Pancreas (tissue), 10 donors: Measurements from ENCODE around the gene WASL. TPM values are rescaled to one million over a fixed set of nuclear protein-coding genes. Genes with fewer than 3 reads are reported as not detected.
A peak's percentile ranks its signal among the peaks of the same experiment; 100 is the strongest.

Experiments used
- ATAC-seq, 4 donors: fragments of 200-7000 bp; cut with Tn5 transposase; one replicate each; pipeline versions ENCODE4 v1.8.0 to v1.9.1; 2020; ENCODE audit warnings: mild to moderate bottlenecking in 4 of 4, moderate library complexity in 4 of 4
- DNase-seq, 6 donors: peaks; one replicate each; pipeline ENCODE4 v3.0.0-alpha.2; 2020
- FAIRE-seq: peaks from 2 replicates; lab custom pipeline; 2012; peaks lifted over from hg19 to GRCh38; lab: Jason Lieb, UNC
- H3K27ac ChIP-seq, 4 donors: fragments of 200-600 bp; sonication (generic); 1 replicate in 3 of 4; 2 replicates in 1 of 4; pipeline versions ENCODE4 v1.5.0 to v1.8.0; 2020
- H3K27me3 ChIP-seq, 4 donors: fragments of 200-600 bp; one replicate each; pipeline ENCODE4 v1.8.0; 2021
- H3K36me3 ChIP-seq, 3 donors: fragments of 200-600 bp; sonication (generic) in 1 of 3; one replicate each; pipeline versions ENCODE4 v1.5.0 to v1.8.0; 2020 to 2021
- H3K4me1 ChIP-seq, 3 donors: fragments of 200-600 bp; one replicate each; pipeline ENCODE4 v1.8.0; 2021
- H3K4me3 ChIP-seq, 4 donors: fragments of 200-600 bp; sonication (generic) in 2 of 4; one replicate each; pipeline versions ENCODE4 v1.5.0 to v1.8.0; 2020 to 2021
- H3K9me3 ChIP-seq, 4 donors: fragments of 200-600 bp; one replicate each; pipeline ENCODE4 v1.8.0; 2021
- WGBS, 2 donors: extraction: QIAGEN DNeasy Blood & Tissue Kit; methylation state at CpG; one replicate each; pipeline ENCODE4 v1.1.7; 2013; 5-methylcytosine and 5-hydroxymethylcytosine counted together
- intact Hi-C, 3 donors: fragments of 100-400 bp; cut with DNase I; formaldehyde crosslinking; loops; one replicate each; pipeline versions ENCODE4 v1.11.1 to v1.14.2; 2022
- polyA plus RNA-seq, 2 donors: library from polyadenylated mRNA; stranded (reverse); fragments of 200-250 nt; gene quantifications; one replicate each; pipeline ENCODE4 v1.2.3, GENCODE V29; 2013
- total RNA-seq, 6 donors: library from RNA; stranded (reverse); fragmentation: NEBNext Ultra II Directional in 4 of 6; extraction: Animal tissue kit (Norgen Biotek cat#: 25700) in 4 of 6; gene quantifications; one replicate each; pipeline versions ENCODE4 v1.2.1 to v1.2.4, GENCODE V29; 2021 to 2023
- TF ChIP-seq, protein P1 (sequence below), 4 donors: fragments of 200-600 bp; sonication (generic) in 3 of 4; IDR thresholded peaks; one replicate each; pipeline versions ENCODE4 v1.5.0 to v1.8.0; 2021; ENCODE audit warnings: antibody characterized with exemption in 4 of 4
- donor health status: healthy with polysubstance abuse.
- donor health status: DM: no; HTN: no; CAD: no; lungs with moderate emphysema.
- donor health status: DM: no; HTN: no; CAD: no.
- donor health status: control.
- donor health status: control.
- donor health status: Bipolar disorder and iron deficiency.
- donor health status: DM: yes; HTN: yes; CAD: no.
- donor health status: DM: no; HTN: no; CAD: no.
- donor health status: DM: no; HTN: no; CAD: no.
- donor health status: DM: yes; HTN: yes; CAD: no.

Gene WASL
- total and polyA plus RNA-seq, 8 donors, result 8.2 to 27.3 (median 16.0) TPM

DNA sequence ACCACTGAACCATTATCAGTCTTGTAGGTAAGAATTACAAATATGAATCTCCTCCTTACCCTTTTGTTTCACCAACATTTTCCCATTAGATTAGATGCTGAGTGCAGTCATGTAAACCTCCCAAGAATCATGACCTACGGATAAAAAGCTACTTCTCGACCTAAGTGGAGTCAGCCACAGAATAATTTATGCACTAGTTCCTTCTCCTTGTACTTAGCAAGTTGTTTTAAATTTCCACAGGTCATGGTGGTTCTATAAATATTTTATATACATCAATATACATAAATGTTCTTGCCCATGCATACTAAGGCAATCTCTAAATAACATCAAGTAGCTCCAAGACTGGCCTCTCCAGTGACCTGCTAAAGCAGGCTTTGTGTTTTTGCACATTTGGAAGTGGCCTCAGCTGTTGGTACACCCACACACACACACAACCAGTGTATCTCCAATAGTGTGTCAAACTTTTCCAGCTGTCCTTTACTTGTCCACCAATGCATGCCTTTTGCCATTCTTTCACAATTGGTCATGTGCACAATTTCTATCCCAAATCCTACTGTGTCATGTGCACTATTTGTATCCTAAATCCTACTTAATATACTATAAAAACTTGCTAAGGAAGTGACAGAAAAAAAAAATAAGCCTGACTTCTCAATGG lies 71.6 kb downstream of the WASL start:
- TF ChIP-seq, protein P1, sequence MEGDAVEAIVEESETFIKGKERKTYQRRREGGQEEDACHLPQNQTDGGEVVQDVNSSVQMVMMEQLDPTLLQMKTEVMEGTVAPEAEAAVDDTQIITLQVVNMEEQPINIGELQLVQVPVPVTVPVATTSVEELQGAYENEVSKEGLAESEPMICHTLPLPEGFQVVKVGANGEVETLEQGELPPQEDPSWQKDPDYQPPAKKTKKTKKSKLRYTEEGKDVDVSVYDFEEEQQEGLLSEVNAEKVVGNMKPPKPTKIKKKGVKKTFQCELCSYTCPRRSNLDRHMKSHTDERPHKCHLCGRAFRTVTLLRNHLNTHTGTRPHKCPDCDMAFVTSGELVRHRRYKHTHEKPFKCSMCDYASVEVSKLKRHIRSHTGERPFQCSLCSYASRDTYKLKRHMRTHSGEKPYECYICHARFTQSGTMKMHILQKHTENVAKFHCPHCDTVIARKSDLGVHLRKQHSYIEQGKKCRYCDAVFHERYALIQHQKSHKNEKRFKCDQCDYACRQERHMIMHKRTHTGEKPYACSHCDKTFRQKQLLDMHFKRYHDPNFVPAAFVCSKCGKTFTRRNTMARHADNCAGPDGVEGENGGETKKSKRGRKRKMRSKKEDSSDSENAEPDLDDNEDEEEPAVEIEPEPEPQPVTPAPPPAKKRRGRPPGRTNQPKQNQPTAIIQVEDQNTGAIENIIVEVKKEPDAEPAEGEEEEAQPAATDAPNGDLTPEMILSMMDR (IDR thresholded peaks at IDR 0.05), result no peak
- Histone ChIP-seq H3K4me1 (peaks cover 4 to 27% (median 24%) of the 10 kb centered on the region in 3 donors), H3K27me3 (no peaks in the 10 kb centered on the region), H3K27ac (no peak overlapping the region), H3K36me3 (no peaks in the 10 kb centered on the region), H3K4me3 (no peak overlapping the region), H3K9me3 (no peaks in the 10 kb centered on the region)
- FAIRE-seq (no peak), ATAC-seq (no peak), DNase-seq (no peak)
- intact Hi-C loops, result loop anchor here in 1 of 3 donors (10.0 kb wide), 1 partner anchor 188 kb away; no protein-coding TSS in a partner anchor
- 95% methylated on average over 2 of the region's 2 CpGs for WGBS, 2 donors

DNA sequence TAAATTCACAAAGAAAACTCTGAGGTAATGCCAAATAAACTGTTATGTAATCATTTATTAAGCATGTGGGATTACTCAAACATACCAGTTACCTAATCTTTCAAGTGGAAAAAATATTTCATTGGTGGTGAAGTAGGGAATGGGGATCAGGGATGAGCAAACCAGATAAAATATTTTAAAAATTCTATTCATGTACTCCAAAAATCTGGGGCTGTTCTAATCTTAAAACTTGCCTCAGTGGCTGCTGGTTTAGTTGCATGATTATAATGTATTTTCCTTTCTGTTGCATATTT lies 73.7 kb downstream of the WASL start:
- peak; percentile 20 for FAIRE-seq
- Histone ChIP-seq H3K4me3 (no peak overlapping the region), H3K4me1 (peaks cover 4 to 8% (median 6%) of the 10 kb centered on the region in 3 donors), H3K9me3 (no peaks in the 10 kb centered on the region), H3K27ac (no peak overlapping the region), H3K27me3 (no peaks in the 10 kb centered on the region), H3K36me3 (no peaks in the 10 kb centered on the region)
- intact Hi-C loops, result loop anchor here in 1 of 3 donors (10.0 kb wide), 1 partner anchor 190 kb away; no protein-coding TSS in a partner anchor
- TF ChIP-seq, protein P1 (IDR thresholded peaks at IDR 0.05), result no peak
- no peak for DNase-seq
- peak in 3 of 4 donors; percentile 35 to 51 (median 43) for ATAC-seq

DNA sequence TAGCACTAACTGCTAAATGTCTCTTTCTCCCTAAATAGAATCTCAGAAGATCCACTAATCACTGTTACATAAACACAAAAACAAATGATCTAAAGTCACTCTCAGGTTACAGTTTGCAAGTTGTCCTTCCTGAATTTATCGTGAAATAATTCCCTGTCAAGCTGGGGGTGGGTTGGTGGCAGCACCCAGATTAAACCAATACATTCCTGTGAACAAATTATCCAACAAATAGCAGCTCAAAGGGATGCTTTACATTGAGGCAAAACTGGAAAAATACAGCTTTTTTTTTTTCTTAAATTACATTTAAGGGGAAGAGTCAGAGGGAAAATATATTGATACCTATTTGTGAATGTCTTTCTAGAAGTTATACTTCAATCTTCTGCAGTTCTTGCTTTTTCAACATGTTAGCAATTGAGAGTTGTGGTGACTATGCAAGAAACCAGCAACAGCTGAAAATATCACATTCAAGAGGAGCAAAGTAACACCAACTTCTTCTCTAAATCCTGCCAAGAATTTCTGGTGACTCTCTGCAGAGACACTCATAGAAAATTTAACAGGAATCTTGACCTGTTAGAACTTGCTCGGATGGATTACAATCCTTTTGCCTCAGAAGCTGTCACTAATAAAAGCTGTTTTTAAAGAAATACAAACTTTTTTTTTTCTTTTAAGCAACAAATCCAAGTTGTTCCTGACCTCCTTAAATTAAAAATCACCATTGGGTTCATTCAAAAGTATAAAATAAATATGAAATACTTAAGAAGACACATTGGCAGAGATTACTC lies 74.2 kb downstream of the WASL start:
- WGBS, 2 donors, result 42 to 47% methylated on average over 2 of the region's 2 CpGs
- TF ChIP-seq, protein P1 (IDR thresholded peaks at IDR 0.05), result no peak
- no peak overlapping the region for H3K27ac ChIP-seq
- H3K36me3 ChIP-seq, result no peaks in the 10 kb centered on the region
- no peak overlapping the region for H3K4me3 ChIP-seq
- intact Hi-C loops, result loop anchor here in 1 of 3 donors (10.0 kb wide), 1 partner anchor 190 kb away; no protein-coding TSS in a partner anchor
- H3K4me1 ChIP-seq, result peaks cover 4 to 8% (median 6%) of the 10 kb centered on the region in 3 donors
- H3K27me3 ChIP-seq, result no peaks in the 10 kb centered on the region
- peak in 1 of 4 donors; percentile 16 for ATAC-seq
- DNase-seq, result no peak
- H3K9me3 ChIP-seq, result no peaks in the 10 kb centered on the region
- FAIRE-seq, result no peak

DNA sequence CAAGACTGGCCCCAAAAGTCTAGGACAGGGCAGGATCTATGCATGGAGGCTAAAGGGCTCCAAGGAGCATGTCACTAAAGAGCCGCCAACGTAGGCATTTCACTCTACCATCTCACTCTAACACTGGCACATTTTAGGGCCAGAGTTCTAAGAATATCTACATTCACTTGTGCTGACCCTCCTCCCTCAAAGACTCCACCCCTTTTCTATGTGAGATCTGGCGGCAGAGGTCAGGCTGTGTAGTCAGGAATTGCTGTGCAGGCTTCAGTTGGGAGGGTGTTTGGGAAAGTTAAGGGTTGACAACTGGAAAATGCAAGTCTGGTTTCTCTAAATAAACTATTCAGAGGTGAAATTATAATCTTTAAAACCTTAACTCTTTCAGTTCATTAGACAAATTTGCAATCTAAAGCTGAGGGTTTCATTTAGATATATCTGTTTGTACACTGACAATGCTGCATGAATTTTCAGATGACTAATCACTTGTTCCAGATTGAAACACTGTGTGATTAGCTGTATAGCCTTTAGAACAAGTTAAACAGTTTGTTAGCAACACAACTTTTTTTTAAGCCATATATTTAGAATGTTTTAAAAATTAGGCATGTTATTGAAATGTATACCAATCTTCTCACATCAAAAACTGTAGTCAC lies 74.9 kb downstream of the WASL start:
- H3K9me3 ChIP-seq, result no peaks in the 10 kb centered on the region
- no peaks in the 10 kb centered on the region for H3K36me3 ChIP-seq
- no peaks in the 10 kb centered on the region for H3K27me3 ChIP-seq
- TF ChIP-seq, protein P1 (IDR thresholded peaks at IDR 0.05), result no peak
- no peak for DNase-seq
- peaks cover 4 to 8% (median 6%) of the 10 kb centered on the region in 3 donors for H3K4me1 ChIP-seq
- WGBS, 2 donors, result 90 to 91% methylated on average over 3 of the region's 3 CpGs
- ATAC-seq, result no peak
- H3K27ac ChIP-seq, result no peak overlapping the region
- FAIRE-seq, result no peak
- H3K4me3 ChIP-seq, result no peak overlapping the region
- intact Hi-C loops, result loop anchor here in 1 of 3 donors (10.0 kb wide), 1 partner anchor 191 kb away; no protein-coding TSS in a partner anchor
